ENCODE measurements around the gene MYO3A. TPM values are rescaled to one million over a fixed set of nuclear protein-coding genes. Genes with fewer than 3 reads are reported as not detected.
"Not testable (repeated sequence)": the region's sequence is repeated elsewhere in the genome, so short reads cannot be mapped to it uniquely, and the experiment has no call there.

The MYO3A gene
- total and polyA plus RNA-seq, 8 donors, result 0.21 to 3.9 (median 3.2) TPM

- no peaks in the 10 kb centered on the region for H3K36me3 ChIP-seq
- no peak overlapping the region for H3K4me3 ChIP-seq
- H3K9me3 ChIP-seq, result peaks cover 0 to 1% of the 10 kb centered on the region in 2 donors
- no peaks in the 10 kb centered on the region for H3K4me1 ChIP-seq
- intact Hi-C loops (cut with DNase I), result no loop called here
- H3K27me3 ChIP-seq, result no peaks in the 10 kb centered on the region
- DNase-seq, result no peak
- no peak for TF ChIP-seq CTCF (IDR thresholded peaks at IDR 0.05)
- H3K27ac ChIP-seq, result no peak overlapping the region
- no peak for ATAC-seq
Measured at GRCh38 chr10:25999295-25999981, 65.4 kb downstream of the MYO3A start.

- no peaks in the 10 kb centered on the region for H3K27me3 ChIP-seq
- no peaks in the 10 kb centered on the region for H3K9me3 ChIP-seq
- H3K4me1 ChIP-seq, result no peaks in the 10 kb centered on the region
- H3K4me3 ChIP-seq, result no peak overlapping the region
- H3K36me3 ChIP-seq, result no peaks in the 10 kb centered on the region
- intact Hi-C loops (cut with DNase I), result no loop called here
- no peak for TF ChIP-seq CTCF (IDR thresholded peaks at IDR 0.05)
- no peak overlapping the region for H3K27ac ChIP-seq
- ATAC-seq (no peak), DNase-seq (no peak)
Measured at GRCh38 chr10:26000971-26001370, 66.9 kb downstream of the MYO3A start.

- H3K4me1 ChIP-seq; H3K9me3 ChIP-seq; H3K36me3 ChIP-seq; H3K27me3 ChIP-seq; intact Hi-C loops (cut with DNase I); H3K27ac ChIP-seq; H3K4me3 ChIP-seq; DNase-seq; ATAC-seq: not testable (repeated sequence)
Measured at GRCh38 chr10:26002466-26002865, 68.4 kb downstream of the MYO3A start.

GRCh38 chr10:26015092-26015491 is 81.1 kb downstream of the MYO3A start:
- Histone ChIP-seq H3K36me3 (no peaks in the 10 kb centered on the region), H3K4me3 (no peak overlapping the region), H3K9me3 (peaks cover 0 to 3% of the 10 kb centered on the region in 2 donors), H3K27ac (no peak overlapping the region), H3K27me3 (no peaks in the 10 kb centered on the region), H3K4me1 (no peaks in the 10 kb centered on the region)
- intact Hi-C loops (cut with DNase I), result no loop called here
- no peak for ATAC-seq
- DNase-seq, result no peak
- no peak for TF ChIP-seq CTCF (IDR thresholded peaks at IDR 0.05)

- ATAC-seq (no peak), DNase-seq (no peak)
- Histone ChIP-seq H3K27ac (no peak overlapping the region), H3K36me3 (no peaks in the 10 kb centered on the region), H3K27me3 (no peaks in the 10 kb centered on the region), H3K4me3 (no peak overlapping the region), H3K4me1 (no peaks in the 10 kb centered on the region), H3K9me3 (no peaks in the 10 kb centered on the region)
- no peak for TF ChIP-seq CTCF (IDR thresholded peaks at IDR 0.05)
- intact Hi-C loops (cut with DNase I), result no loop called here
Measured at GRCh38 chr10:26022831-26023230, 88.8 kb downstream of the MYO3A start.

GRCh38 chr10:26024303-26024702 is 90.3 kb downstream of the MYO3A start:
- H3K9me3 ChIP-seq, result no peaks in the 10 kb centered on the region
- no peak overlapping the region for H3K27ac ChIP-seq
- ATAC-seq (no peak), DNase-seq (no peak)
- no peak overlapping the region for H3K4me3 ChIP-seq
- H3K4me1 ChIP-seq, result no peaks in the 10 kb centered on the region
- intact Hi-C loops (cut with DNase I), result no loop called here
- TF ChIP-seq CTCF (IDR thresholded peaks at IDR 0.05), result no peak
- no peaks in the 10 kb centered on the region for H3K36me3 ChIP-seq
- no peaks in the 10 kb centered on the region for H3K27me3 ChIP-seq

Measured in left lung (tissue), 10 donors.